HG03378 (cell line): ENCODE data around the gene RPRM.
"Not testable (repeated sequence)": the region's sequence is repeated elsewhere in the genome, so short reads cannot be mapped to it uniquely, and the experiment has no call there.

Source experiments
- ATAC-seq: cut with Tn5 transposase; IDR thresholded peaks from one replicate; pipeline ENCODE4 v1.9.1; 2021; ENCODE audit warnings: mild to moderate bottlenecking, moderate library complexity; ENCODE audit not compliant: unreplicated experiment

The RPRM gene

GRCh38 chr2:153461453-153461852 is 17.1 kb downstream of the RPRM start:
- ATAC-seq, result no peak

GRCh38 chr2:153455861-153456260 is 22.7 kb downstream of the RPRM start:
- ATAC-seq, result no peak

DNA sequence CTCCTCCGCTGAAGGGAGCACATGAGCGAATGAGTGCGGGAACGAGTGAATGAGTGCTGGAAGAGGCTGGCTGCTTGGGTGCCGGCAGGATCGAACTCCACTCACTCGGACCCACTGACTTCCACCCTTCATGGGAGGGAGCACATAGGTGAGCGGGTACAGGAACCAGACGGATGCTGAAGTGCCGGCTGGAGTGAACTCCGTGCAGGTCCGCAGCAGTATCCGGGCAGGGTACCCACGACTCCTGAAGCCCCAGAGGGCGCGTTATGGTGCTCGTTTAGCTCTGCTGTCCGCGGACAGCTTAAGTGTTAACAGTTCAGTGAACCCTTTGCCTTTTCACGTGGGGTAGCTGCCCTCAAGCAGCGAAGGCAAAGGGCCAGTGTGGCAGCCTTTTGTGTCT is 23.2 kb downstream of the RPRM start:
- ATAC-seq, result no peak

GRCh38 chr2:153451611-153452010 is 27.0 kb downstream of the RPRM start:
- ATAC-seq, result no peak

- no peak for ATAC-seq
Measured at GRCh38 chr2:153443106-153443505, 35.5 kb downstream of the RPRM start.

GRCh38 chr2:153442616-153443015 is 35.9 kb downstream of the RPRM start:
- ATAC-seq, result not testable (repeated sequence)

DNA sequence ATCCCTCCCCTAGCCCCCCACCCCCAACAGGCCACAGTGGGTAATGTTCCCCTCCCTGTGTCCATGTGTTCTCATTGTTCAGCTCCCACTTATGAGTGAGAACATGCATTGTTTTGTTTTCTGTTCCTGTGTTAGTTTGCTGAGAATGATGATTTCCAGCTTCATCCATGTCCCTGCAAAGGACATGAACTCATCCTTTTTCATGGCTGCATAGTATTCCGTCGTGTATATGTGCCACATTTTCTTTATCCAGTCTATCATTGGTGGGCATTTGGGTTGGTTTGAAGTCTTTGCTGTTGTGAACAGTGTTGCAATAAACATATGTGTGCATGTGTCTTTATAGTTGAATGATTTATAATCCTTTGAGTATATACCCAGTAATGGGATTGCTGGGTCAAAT is 38.5 kb downstream of the RPRM start:
- not testable (repeated sequence) for ATAC-seq

- no peak for ATAC-seq
Measured at GRCh38 chr2:153433403-153433802, 45.2 kb downstream of the RPRM start.

- ATAC-seq, result no peak
Measured at GRCh38 chr2:153432381-153432780, 46.2 kb downstream of the RPRM start.

DNA sequence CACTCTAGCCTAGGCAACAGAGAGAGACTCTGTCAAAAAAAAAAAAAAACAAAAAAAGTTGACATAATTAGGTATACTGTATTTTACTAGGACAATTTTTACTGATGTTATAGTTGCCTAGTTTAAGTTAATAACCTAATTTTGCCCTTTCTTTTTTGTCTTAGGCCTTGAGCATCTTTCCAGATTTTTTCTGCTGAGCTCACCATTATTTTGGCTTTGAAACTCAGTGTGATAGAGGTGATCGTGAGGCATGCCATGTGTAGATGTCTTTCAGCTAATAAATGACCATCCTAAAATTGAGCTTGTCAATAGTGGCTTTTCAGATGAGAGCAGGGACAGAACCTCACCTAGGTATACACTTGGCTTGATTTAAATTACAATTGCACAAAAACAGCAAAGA is 47.4 kb downstream of the RPRM start:
- ATAC-seq, result no peak
